Thyroid gland (tissue), 4 donors: ENCODE measurements around the gene ABCA4.

Source experiments
- POLR2A ChIP-seq, 2 donors: fragments of 450-650 bp; IDR thresholded peaks; one replicate each; pipeline ENCODE4 v1.6.1; 2017; ENCODE audit warnings: antibody characterized with exemption in 2 of 2, mild to moderate bottlenecking in 2 of 2, moderate library complexity in 1 of 2
- TF ChIP-seq, protein P1 (sequence below), 6 experiments: fragments of 200-600 bp in 3 of 6; fragments of 450-650 bp in 3 of 6; sonication (generic) in 3 of 6; IDR thresholded peaks; one replicate each; pipeline ENCODE4 v1.5.1; 2016 to 2019; ENCODE audit warnings: antibody characterized with exemption in 6 of 6, mild to moderate bottlenecking in 2 of 6, inconsistent platforms in 1 of 6, moderate library complexity in 1 of 6

GRCh38 chr1:94015489-94015817, 105.5 kb downstream of the ABCA4 start:
- TF ChIP-seq, protein P1, sequence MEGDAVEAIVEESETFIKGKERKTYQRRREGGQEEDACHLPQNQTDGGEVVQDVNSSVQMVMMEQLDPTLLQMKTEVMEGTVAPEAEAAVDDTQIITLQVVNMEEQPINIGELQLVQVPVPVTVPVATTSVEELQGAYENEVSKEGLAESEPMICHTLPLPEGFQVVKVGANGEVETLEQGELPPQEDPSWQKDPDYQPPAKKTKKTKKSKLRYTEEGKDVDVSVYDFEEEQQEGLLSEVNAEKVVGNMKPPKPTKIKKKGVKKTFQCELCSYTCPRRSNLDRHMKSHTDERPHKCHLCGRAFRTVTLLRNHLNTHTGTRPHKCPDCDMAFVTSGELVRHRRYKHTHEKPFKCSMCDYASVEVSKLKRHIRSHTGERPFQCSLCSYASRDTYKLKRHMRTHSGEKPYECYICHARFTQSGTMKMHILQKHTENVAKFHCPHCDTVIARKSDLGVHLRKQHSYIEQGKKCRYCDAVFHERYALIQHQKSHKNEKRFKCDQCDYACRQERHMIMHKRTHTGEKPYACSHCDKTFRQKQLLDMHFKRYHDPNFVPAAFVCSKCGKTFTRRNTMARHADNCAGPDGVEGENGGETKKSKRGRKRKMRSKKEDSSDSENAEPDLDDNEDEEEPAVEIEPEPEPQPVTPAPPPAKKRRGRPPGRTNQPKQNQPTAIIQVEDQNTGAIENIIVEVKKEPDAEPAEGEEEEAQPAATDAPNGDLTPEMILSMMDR (IDR thresholded peaks at IDR 0.05): no peak
- TF ChIP-seq POLR2A (IDR thresholded peaks at IDR 0.05): no peak
